H1 (cell line): Measurements from ENCODE around the gene ANKRD40CL. TPM values are rescaled to one million over a fixed set of nuclear protein-coding genes. Genes with fewer than 3 reads are reported as not detected.

ENCODE experiments used
- CEBPB ChIP-seq: IDR thresholded peaks from 2 replicates; pipeline ENCODE4 v1.6.1; 2012; ENCODE audit warnings: low read depth, low read length
- CHD1 ChIP-seq: IDR thresholded peaks from 2 replicates; pipeline ENCODE4 v1.6.1; 2012; ENCODE audit warnings: low read depth, low read length, improper control_type of control experiment
- CHD7 ChIP-seq: fragments of 300-600 bp; sonication (generic); IDR thresholded peaks from 2 replicates; pipeline ENCODE4 v1.7.1; 2012; ENCODE audit warnings: low read length, moderate library complexity, mild to moderate bottlenecking, inconsistent platforms; ENCODE audit not compliant: insufficient replicate concordance
- EGR1 ChIP-seq: IDR thresholded peaks from 2 replicates; pipeline ENCODE4 v1.6.1; 2011; ENCODE audit warnings: low read depth, low read length, borderline replicate concordance
- EZH2 ChIP-seq: fragments of 200-600 bp; sonication (generic); IDR thresholded peaks from 2 replicates; pipeline ENCODE4 v1.7.1; 2012; ENCODE audit warnings: low read depth, mild to moderate bottlenecking, moderate library complexity, low read length, inconsistent platforms; ENCODE audit not compliant: severe bottlenecking
- FOSL1 ChIP-seq: IDR thresholded peaks from 2 replicates; pipeline ENCODE4 v1.6.1; 2011; ENCODE audit warnings: mild to moderate bottlenecking, low read depth, low read length, moderate library complexity; ENCODE audit not compliant: insufficient read depth
- JUN ChIP-seq: IDR thresholded peaks from 2 replicates; pipeline ENCODE4 v1.6.1; 2011; ENCODE audit warnings: low read depth, mild to moderate bottlenecking, improper control_type of control experiment, low read length
- PHF8 ChIP-seq: fragments of 200-600 bp; sonication (generic); conservative IDR thresholded peaks from 2 replicates; pipeline ENCODE4 v1.7.1; 2012; ENCODE audit warnings: low read depth, mild to moderate bottlenecking, inconsistent platforms, low read length, moderate library complexity
- SIRT6 ChIP-seq: IDR thresholded peaks from one replicate; pipeline ENCODE4 v1.7.1; 2012; ENCODE audit warnings: low read length, inconsistent platforms
- SP4 ChIP-seq: IDR thresholded peaks from 2 replicates; pipeline ENCODE4 v1.6.1; 2012; ENCODE audit warnings: low read length, inconsistent platforms
- SRF ChIP-seq: IDR thresholded peaks from 2 replicates; pipeline ENCODE4 v1.6.1; 2011; ENCODE audit warnings: mild to moderate bottlenecking, low read depth, low read length, moderate library complexity
- TAF1 ChIP-seq: IDR thresholded peaks from 2 replicates; pipeline ENCODE4 v1.6.1; 2011; ENCODE audit warnings: mild to moderate bottlenecking, low read depth, low read length
- TEAD4 ChIP-seq: IDR thresholded peaks from 2 replicates; pipeline ENCODE4 v1.6.1; 2012; ENCODE audit warnings: low read depth, low read length, inconsistent platforms, mixed read lengths
- polyA plus RNA-seq, 7 experiments: library from polyadenylated mRNA; depleted of rRNA in 3 of 7; stranded (reverse) in 5 of 7; unstranded in 2 of 7; fragments of >200 nt in 5 of 7; fragments of 200-250 nt in 2 of 7; gene quantifications; 1 replicate in 5 of 7; 2 replicates in 1 of 7; 4 replicates in 1 of 7; pipeline versions ENCODE4 v1.2.1 to v1.2.3, GENCODE V29; 2011 to 2013; ENCODE audit warnings: missing spikeins in 2 of 7, mixed read lengths in 2 of 7
- total RNA-seq: library from RNA; stranded (reverse); fragmentation: NEBNext Ultra II Directional; extraction: Animal tissue kit (Norgen Biotek cat#: 25700); gene quantifications from 2 replicates; pipeline ENCODE4 v1.2.1, GENCODE V29; 2021

Gene ANKRD40CL
- total and polyA plus RNA-seq, 2 of the 8 experiments (the other 6 are each of a cell fraction or from before 2014, with no cell fraction given), result not detected

DNA sequence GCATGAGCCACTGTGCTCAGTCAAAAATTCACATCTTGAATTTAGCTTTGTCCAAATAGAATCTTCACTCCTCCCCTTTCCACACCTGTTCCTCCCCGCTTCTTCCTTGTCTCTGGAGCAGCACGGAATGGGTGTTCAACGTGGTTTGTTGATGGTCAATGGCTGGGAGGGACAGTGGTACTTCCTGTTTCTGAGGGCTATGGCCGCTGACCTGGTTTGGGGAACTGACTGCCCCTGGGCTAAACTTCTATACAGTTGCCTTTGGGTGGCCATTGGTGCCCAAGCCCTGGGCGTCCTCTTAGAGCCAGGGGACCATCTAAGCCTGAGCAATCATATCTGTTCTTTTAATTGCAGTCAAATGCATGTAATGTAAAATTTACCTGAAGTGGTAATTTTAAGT is 49.0 kb upstream of the ANKRD40CL start (continued):
- TF ChIP-seq CHD7 (no peak), FOSL1 (no peak), SIRT6 (no peak), JUN (no peak), SP4 (no peak), SRF (no peak), CHD1 (no peak), TEAD4 (no peak), EZH2 (no peak), EGR1 (no peak), TAF1 (no peak), PHF8 (no peak), CEBPB (no peak)
